ENCODE measurements around the gene SLC9A7.

Gene SLC9A7

DNA sequence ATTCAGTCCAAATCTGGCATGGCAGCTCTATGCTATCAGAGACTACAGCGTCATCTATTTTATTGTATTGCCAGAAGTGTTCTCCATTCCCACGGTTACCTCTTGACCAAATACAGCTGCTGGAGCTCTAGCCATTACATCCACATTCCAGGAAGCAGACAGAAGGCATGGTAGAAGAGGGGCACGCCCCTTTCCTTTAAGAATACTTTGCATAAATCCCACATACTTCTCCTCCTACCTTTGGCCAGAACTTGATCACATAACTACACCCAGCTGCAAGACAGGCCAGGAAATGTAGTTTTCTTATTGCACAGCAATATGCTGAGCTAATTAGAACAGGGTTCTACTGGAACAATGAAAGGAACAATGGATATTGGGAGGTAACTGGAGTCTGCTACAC is 14.9 kb downstream of the SLC9A7 start:
- TF ChIP-seq, protein P1, sequence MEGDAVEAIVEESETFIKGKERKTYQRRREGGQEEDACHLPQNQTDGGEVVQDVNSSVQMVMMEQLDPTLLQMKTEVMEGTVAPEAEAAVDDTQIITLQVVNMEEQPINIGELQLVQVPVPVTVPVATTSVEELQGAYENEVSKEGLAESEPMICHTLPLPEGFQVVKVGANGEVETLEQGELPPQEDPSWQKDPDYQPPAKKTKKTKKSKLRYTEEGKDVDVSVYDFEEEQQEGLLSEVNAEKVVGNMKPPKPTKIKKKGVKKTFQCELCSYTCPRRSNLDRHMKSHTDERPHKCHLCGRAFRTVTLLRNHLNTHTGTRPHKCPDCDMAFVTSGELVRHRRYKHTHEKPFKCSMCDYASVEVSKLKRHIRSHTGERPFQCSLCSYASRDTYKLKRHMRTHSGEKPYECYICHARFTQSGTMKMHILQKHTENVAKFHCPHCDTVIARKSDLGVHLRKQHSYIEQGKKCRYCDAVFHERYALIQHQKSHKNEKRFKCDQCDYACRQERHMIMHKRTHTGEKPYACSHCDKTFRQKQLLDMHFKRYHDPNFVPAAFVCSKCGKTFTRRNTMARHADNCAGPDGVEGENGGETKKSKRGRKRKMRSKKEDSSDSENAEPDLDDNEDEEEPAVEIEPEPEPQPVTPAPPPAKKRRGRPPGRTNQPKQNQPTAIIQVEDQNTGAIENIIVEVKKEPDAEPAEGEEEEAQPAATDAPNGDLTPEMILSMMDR (IDR thresholded peaks at IDR 0.05) = no peak

DNA sequence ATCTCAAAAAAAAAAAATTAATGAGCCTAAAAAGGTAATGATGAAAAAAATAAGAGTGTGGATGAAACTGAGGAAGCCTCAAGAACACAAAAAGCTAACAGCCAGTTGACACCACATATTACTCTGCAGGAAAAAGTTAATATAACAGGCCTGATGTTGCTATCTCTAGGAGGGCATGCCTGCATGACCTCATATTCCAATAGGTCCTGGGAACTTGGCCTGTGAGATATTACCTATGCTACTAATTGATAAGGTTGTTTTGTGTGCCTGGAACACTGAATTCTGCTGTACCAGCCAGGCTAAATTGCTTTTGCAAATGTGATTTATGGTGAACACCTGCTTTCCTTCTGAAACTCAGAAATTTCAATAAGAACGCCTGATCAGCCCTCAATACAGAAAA is 15.9 kb downstream of the SLC9A7 start:
- TF ChIP-seq, protein P1 (IDR thresholded peaks at IDR 0.05) = no peak

DNA sequence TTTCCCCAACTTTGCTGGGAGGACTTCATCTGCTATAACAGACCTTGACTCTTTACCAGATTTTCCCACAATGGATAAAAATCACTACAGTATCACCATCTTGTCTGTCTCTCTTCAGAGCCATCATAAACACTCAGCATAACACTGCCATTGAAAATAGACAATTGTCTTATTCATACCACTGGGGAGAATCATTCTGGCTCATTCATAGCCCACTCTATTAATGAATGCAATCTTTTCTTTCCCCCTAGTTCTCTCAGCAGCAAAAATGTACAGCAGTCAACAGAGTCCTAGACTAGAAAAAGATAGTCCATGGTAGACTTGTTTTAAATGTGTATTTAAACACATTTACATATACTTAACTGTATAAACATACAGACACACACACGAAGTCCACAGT is 19.2 kb downstream of the SLC9A7 start:
- TF ChIP-seq, protein P1 (IDR thresholded peaks at IDR 0.05) = no peak

DNA sequence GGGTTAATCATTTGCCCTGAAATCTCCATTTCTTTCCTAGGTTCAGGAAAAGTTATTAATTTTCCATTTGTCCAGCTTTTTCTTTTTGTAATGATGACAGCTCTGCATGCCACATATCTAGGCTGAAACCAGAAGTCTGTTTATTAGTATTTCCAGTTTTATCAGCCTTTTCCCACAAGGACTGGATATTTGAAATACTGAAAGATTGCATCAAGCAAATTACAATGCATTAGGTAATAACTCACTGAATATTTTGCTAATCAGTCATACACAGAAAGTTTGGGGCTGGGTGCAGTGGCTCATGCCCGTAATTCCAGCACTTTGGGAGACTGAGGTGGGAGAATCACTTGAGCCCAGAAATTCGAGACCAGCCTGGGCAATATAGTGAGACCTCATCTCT is 21.5 kb downstream of the SLC9A7 start:
- TF ChIP-seq, protein P1 (IDR thresholded peaks at IDR 0.05) = no peak

DNA sequence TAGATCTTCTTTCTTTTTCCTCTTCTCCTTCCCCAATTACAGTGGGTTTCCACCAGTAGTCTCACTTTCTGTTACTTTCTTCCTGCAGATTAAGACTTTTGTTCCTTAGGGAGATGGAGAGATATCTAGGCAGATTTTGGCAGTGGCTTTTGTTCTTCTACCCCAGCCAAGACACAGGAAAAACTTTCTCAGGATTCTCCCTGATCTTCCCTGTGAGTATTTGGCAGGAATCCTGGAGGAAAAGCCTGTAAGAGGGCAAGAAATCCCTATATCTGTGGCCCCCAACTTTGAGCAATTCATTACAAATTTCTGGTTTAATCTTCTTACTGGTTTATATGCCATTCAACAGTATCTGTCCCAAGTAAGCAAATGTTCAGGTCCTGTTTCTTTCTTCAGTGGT is 21.9 kb downstream of the SLC9A7 start:
- TF ChIP-seq, protein P1 (IDR thresholded peaks at IDR 0.05) = no peak

DNA sequence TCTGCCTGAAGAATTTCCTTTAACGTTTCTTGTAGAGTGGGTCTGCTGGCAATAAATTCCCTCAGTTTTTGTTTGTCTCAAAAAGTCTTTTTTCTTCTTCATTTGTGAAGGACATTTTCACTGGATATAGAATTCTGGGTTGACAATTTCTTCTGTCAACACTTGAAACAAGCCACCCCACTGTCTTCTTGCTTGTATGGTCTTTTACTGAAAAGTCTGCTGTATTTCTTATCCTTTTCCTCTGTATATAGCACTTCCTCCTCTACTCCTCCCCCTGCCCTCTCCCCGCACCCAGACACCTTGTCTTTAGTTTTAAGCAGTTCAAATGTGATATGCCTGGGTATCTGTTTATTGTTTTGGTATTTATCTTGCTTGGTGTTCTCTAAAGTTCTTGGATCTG is 23.3 kb downstream of the SLC9A7 start:
- TF ChIP-seq, protein P1 (IDR thresholded peaks at IDR 0.05) = no peak

DNA sequence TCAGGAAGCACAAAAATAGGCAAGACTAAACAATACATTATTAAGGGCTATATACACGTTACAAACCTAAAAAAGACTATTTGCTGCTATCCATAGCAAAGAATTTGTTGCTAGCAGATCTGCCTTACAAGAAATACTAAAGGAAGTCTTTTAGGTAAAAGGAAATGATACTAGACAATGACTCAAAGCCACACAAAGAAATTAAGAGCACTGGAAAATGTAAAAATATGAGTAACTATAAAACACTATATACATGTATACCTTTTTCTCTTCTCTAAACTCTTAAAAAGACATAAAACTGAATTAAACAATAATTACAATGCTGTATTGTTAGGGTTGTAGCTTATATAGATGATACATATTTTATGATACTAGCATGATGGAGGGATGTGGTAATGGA is 25.7 kb downstream of the SLC9A7 start:
- TF ChIP-seq, protein P1 (IDR thresholded peaks at IDR 0.05) = no peak

DNA sequence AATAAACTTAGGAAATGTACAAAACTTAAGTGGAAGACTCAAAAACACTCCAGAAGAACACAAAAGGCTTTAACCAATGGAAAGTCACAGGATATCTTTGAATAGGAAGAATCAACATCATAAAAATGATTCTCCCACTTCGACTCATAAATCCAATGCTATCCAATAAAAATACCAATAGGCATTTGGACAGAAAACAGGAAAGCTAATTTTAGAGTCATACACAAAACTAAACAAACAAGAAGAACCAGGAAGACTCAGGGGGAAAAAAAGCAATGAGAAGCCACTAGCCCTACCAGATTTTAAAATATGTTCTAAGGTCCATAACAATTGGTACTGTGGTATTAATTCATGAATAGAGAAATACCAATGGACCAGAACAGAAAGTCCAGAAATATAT is 28.2 kb downstream of the SLC9A7 start:
- TF ChIP-seq, protein P1 (IDR thresholded peaks at IDR 0.05) = no peak

All from LNCAP (cell line).